Sigmoid colon (tissue), 4 donors: ENCODE measurements around the gene TMCC2.

Source experiments
- EP300 ChIP-seq, 4 donors: sonication (generic); formaldehyde crosslinking; IDR thresholded peaks; one replicate each; pipeline ENCODE4 v1.6.1; 2017; ENCODE audit warnings: antibody characterized with exemption in 4 of 4
- POLR2A ChIP-seq, 2 donors: fragments of 450-650 bp; IDR thresholded peaks; one replicate each; pipeline ENCODE4 v1.6.1; 2016; ENCODE audit warnings: antibody characterized with exemption in 2 of 2, mild to moderate bottlenecking in 2 of 2, moderate library complexity in 2 of 2
- POLR2AphosphoS5 ChIP-seq, 4 donors: sonication (generic); formaldehyde crosslinking; IDR thresholded peaks; one replicate each; pipeline ENCODE4 v1.6.1; 2017; ENCODE audit warnings: antibody characterized with exemption in 4 of 4
- TF ChIP-seq, protein P1 (sequence below), 4 experiments: fragments of 450-650 bp in 3 of 4; fragments of 200-600 bp in 1 of 4; IDR thresholded peaks; one replicate each; pipeline ENCODE4 v1.5.1; 2016 to 2019; ENCODE audit warnings: antibody characterized with exemption in 4 of 4, mild to moderate bottlenecking in 3 of 4, moderate library complexity in 2 of 4

DNA sequence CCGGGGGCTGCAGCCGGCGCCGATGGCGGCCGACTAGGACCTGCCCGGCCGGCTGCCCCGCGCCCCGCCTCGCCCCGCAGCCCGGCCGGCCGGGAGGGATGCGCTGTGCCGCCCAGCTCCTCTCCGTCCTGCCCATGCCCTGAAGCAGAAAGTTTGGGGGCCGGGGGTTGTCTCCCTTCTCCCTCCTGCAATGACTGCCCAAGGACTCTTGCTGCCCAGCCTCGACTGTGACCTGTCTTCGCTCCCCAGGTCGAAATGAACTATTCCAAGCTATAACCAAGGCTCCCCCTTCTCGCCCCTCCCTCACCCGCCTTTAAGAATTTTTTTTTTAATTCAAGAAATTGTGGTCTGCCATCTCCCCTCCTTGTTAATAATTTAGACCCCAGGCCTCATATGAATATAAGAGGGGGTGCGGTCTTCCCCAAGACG lies 361 bp downstream of the TMCC2 start:
- TF ChIP-seq EP300 (IDR thresholded peaks at IDR 0.05) (no peak), POLR2A (IDR thresholded peaks at IDR 0.05) (no peak), POLR2AphosphoS5 (IDR thresholded peaks at IDR 0.05) (no peak)
- TF ChIP-seq, protein P1, sequence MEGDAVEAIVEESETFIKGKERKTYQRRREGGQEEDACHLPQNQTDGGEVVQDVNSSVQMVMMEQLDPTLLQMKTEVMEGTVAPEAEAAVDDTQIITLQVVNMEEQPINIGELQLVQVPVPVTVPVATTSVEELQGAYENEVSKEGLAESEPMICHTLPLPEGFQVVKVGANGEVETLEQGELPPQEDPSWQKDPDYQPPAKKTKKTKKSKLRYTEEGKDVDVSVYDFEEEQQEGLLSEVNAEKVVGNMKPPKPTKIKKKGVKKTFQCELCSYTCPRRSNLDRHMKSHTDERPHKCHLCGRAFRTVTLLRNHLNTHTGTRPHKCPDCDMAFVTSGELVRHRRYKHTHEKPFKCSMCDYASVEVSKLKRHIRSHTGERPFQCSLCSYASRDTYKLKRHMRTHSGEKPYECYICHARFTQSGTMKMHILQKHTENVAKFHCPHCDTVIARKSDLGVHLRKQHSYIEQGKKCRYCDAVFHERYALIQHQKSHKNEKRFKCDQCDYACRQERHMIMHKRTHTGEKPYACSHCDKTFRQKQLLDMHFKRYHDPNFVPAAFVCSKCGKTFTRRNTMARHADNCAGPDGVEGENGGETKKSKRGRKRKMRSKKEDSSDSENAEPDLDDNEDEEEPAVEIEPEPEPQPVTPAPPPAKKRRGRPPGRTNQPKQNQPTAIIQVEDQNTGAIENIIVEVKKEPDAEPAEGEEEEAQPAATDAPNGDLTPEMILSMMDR (IDR thresholded peaks at IDR 0.05) = no peak
